OCI-LY3 (cell line): Measurements from ENCODE around the gene NUP210.

ENCODE experiments used
- H2AFZ ChIP-seq: fragments of 200-600, 300-600 bp; shearing (Covaris generic); 2 replicates; pipeline ENCODE4 v1.6.0; 2014; ENCODE audit warnings: antibody characterized with exemption, low read depth, low read length
- H3K27ac ChIP-seq: fragments of 200-600, 300-600 bp; sonication (generic); 2 replicates; pipeline ENCODE4 v1.5.1; 2014; ENCODE audit warnings: mild to moderate bottlenecking, low read length, moderate library complexity, mixed read lengths
- H3K27me3 ChIP-seq: fragments of 200-600, 300-600 bp; sonication (generic); 2 replicates; pipeline ENCODE4 v1.6.1; 2014; ENCODE audit warnings: low read depth, low read length, mixed read lengths
- H3K36me3 ChIP-seq: fragments of 200-600, 300-600 bp; sonication (generic); replicated peaks from 2 replicates; pipeline ENCODE3; 2014; ENCODE audit warnings: low read depth, low read length, mixed read lengths
- H3K4me1 ChIP-seq: fragments of 300-600, 200-600 bp; sonication (generic); 2 replicates; pipeline ENCODE4 v1.6.1; 2014; ENCODE audit warnings: low read length, mixed read lengths
- H3K4me2 ChIP-seq: fragments of 200-600, 300-600 bp; sonication (generic); 2 replicates; pipeline ENCODE4 v1.6.1; 2014; ENCODE audit warnings: low read length, mixed read lengths
- H3K4me3 ChIP-seq: fragments of 300-600, 200-600 bp; sonication (generic); 2 replicates; pipeline ENCODE4 v1.5.1; 2014; ENCODE audit warnings: antibody characterized with exemption, mild to moderate bottlenecking, low read length, moderate library complexity
- H3K79me2 ChIP-seq: fragments of 300-600, 200-600 bp; shearing (Covaris generic); 2 replicates; pipeline ENCODE4 v1.6.1; 2014; ENCODE audit warnings: mild to moderate bottlenecking, low read length, mixed read lengths
- H3K9ac ChIP-seq: fragments of 300-600, 200-600 bp; shearing (Covaris generic); 2 replicates; pipeline ENCODE4 v1.6.0; 2014; ENCODE audit warnings: mild to moderate bottlenecking, low read length, moderate library complexity
- H3K9me3 ChIP-seq: fragments of 200-600, 300-600 bp; shearing (Covaris generic); 2 replicates; pipeline ENCODE4 v1.6.1; 2014; ENCODE audit warnings: low read length, mixed read lengths; ENCODE audit not compliant: insufficient read depth
- H4K20me1 ChIP-seq: fragments of 200-600, 300-600 bp; sonication (generic); 2 replicates; pipeline ENCODE4 v1.6.1; 2016; ENCODE audit warnings: low read length, mixed read lengths; ENCODE audit not compliant: insufficient read depth
- CTCF ChIP-seq: fragments of 200-600, 300-600 bp; sonication (generic); IDR thresholded peaks from 2 replicates; pipeline ENCODE4 v1.5.1; 2014; ENCODE audit warnings: antibody characterized with exemption, low read length, low read depth
- EZH2phosphoT487 ChIP-seq: fragments of 200-600 bp; shearing (Covaris generic); IDR thresholded peaks from 2 replicates; pipeline ENCODE4 v1.6.1; 2018; ENCODE audit warnings: antibody characterized with exemption, mixed run types, low read depth

The NUP210 gene

GRCh38 chr3:13341229-13341905, 78.8 kb downstream of the NUP210 start:
- no peak overlapping the region for H3K9ac ChIP-seq
- TF ChIP-seq CTCF (no peak), EZH2phosphoT487 (no peak)
- H3K79me2 ChIP-seq: no peaks in the 10 kb centered on the region
- no peaks in the 10 kb centered on the region for H3K9me3 ChIP-seq
- no peak overlapping the region for H3K4me2 ChIP-seq
- no peak overlapping the region for H3K27ac ChIP-seq
- no peak overlapping the region for H3K4me3 ChIP-seq
- peaks cover 88% of the 10 kb centered on the region for H3K36me3 ChIP-seq
- H3K27me3 ChIP-seq: no peaks in the 10 kb centered on the region
- H4K20me1 ChIP-seq: no peaks in the 10 kb centered on the region
- H2AFZ ChIP-seq: no peak overlapping the region
- H3K4me1 ChIP-seq: 0 out of 2 replicates have a peak, but pooled peaks cover 2% of the 10 kb centered on the region

DNA sequence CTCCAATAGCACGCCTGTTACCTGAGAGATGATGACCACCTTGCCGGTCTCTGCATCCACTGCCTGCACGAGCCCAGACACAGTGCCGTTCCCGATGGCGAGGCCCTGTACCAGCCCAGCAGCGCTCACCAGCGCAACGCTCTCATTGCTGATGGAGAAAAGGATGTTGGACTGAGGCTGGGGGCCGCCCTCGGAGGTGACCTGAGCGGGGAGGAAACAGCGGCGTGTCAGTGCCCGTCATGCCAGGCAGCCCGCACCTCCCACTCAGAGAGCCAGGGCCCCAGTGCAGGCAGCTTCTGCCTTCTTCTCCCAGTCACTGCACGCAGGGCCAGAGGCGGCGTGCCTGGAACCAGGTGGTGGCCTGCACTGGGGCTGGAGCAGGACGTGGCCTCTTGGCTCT, 80.3 kb downstream of the NUP210 start:
- no peak overlapping the region for H3K4me2 ChIP-seq
- peaks cover 5% of the 10 kb centered on the region; the same call in 1 of the 2 replicates for H3K4me1 ChIP-seq
- H3K4me3 ChIP-seq: no peak overlapping the region
- TF ChIP-seq EZH2phosphoT487 (no peak), CTCF (no peak)
- H3K27me3 ChIP-seq: no peaks in the 10 kb centered on the region
- H3K79me2 ChIP-seq: no peaks in the 10 kb centered on the region
- no peaks in the 10 kb centered on the region for H3K9me3 ChIP-seq
- no peak overlapping the region for H3K9ac ChIP-seq
- no peak overlapping the region for H3K27ac ChIP-seq
- peaks cover 84% of the 10 kb centered on the region for H3K36me3 ChIP-seq
- no peaks in the 10 kb centered on the region for H4K20me1 ChIP-seq
- H2AFZ ChIP-seq: no peak overlapping the region

- H3K4me1 ChIP-seq: peaks cover 14% of the 10 kb centered on the region
- TF ChIP-seq EZH2phosphoT487: no peak
- peak; percentile 6; the same call in 1 of the 2 replicates for TF ChIP-seq CTCF
- H3K27me3 ChIP-seq: no peaks in the 10 kb centered on the region
- H3K36me3 ChIP-seq: peaks cover 89% of the 10 kb centered on the region
- H3K9ac ChIP-seq: no peak overlapping the region
- no peak overlapping the region for H2AFZ ChIP-seq
- H3K79me2 ChIP-seq: no peaks in the 10 kb centered on the region
- no peak overlapping the region for H3K27ac ChIP-seq
- H3K4me3 ChIP-seq: no peak overlapping the region
- H4K20me1 ChIP-seq: no peaks in the 10 kb centered on the region
- no peaks in the 10 kb centered on the region for H3K9me3 ChIP-seq
- no peak overlapping the region for H3K4me2 ChIP-seq
These were observed 81.1 kb downstream of the NUP210 start for GRCh38 chr3:13338996-13339395.

DNA sequence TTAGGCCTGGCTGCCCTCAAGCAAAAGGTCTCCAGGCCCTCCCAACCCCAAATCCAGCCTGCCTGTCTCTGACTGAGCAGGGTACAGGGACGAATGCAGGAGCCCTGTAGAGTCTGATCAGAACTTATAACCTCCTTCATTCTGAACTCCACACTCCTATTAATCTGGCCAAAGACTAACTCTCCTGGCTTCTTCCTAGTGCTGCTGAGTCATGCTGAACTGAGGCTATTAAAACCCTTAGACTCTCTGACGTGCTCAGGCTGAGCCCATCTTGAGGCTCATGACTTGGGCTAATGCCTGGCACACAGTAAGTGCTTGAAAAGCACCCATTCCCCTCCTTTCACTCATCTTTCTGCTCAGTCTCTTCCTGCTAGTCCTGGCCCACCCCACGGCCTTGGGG, 81.9 kb downstream of the NUP210 start:
- Histone ChIP-seq H4K20me1 (no peaks in the 10 kb centered on the region), H2AFZ (no peak overlapping the region), H3K4me3 (no peak overlapping the region), H3K27me3 (no peaks in the 10 kb centered on the region), H3K9ac (no peak overlapping the region), H3K4me2 (no peak overlapping the region), H3K4me1 (peaks cover 21% of the 10 kb centered on the region), H3K79me2 (no peaks in the 10 kb centered on the region), H3K36me3 (peaks cover 90% of the 10 kb centered on the region), H3K27ac (peak overlapping the region; percentile 22; the same call in 1 of the 2 replicates), H3K9me3 (no peaks in the 10 kb centered on the region)
- TF ChIP-seq EZH2phosphoT487 (no peak), CTCF (no peak)
